H4 (cell line): ENCODE data around the gene APBB2. TPM values are rescaled to one million over a fixed set of nuclear protein-coding genes. Genes with fewer than 3 reads are reported as not detected.
"Not testable (repeated sequence)": the region's sequence is repeated elsewhere in the genome, so short reads cannot be mapped to it uniquely, and the experiment has no call there.

Source experiments
- DNase-seq: peaks from one replicate; pipeline ENCODE4 v3.0.0-alpha.2; 2015; ENCODE audit warnings: low spot score
- total RNA-seq: library from RNA; depleted of rRNA; stranded (reverse); fragments of >200 nt; shearing (Covaris generic); gene quantifications from 2 replicates; pipeline ENCODE4 v1.2.3, GENCODE V29; 2014

The APBB2 gene
- total RNA-seq, 1 experiment from 2014 or later: 25.7 TPM

GRCh38 chr4:41061482-41062185 lies 152.7 kb downstream of the APBB2 start:
- DNase-seq: no peak

- no peak for DNase-seq
Observed at GRCh38 chr4:41060352-41061334, 153.7 kb downstream of the APBB2 start.

- DNase-seq: not testable (repeated sequence)
Observed at GRCh38 chr4:41059411-41059810, 154.9 kb downstream of the APBB2 start.

- DNase-seq: no peak
Observed at GRCh38 chr4:41058426-41058825, 155.9 kb downstream of the APBB2 start.

GRCh38 chr4:41057467-41057866 lies 156.9 kb downstream of the APBB2 start:
- DNase-seq: no peak

GRCh38 chr4:41052287-41052686 lies 162.1 kb downstream of the APBB2 start:
- DNase-seq: no peak

GRCh38 chr4:41050880-41051775 lies 163.2 kb downstream of the APBB2 start:
- DNase-seq: no peak

- DNase-seq: no peak
Observed at GRCh38 chr4:41050116-41050515, 164.2 kb downstream of the APBB2 start.

- DNase-seq: not testable (repeated sequence)
Observed at GRCh38 chr4:41049176-41049575, 165.2 kb downstream of the APBB2 start.

GRCh38 chr4:41044791-41045190 lies 169.6 kb downstream of the APBB2 start:
- DNase-seq: no peak

- no peak for DNase-seq
Observed at GRCh38 chr4:41044165-41044564, 170.2 kb downstream of the APBB2 start.

- DNase-seq: no peak
Observed at GRCh38 chr4:41043465-41043864, 170.9 kb downstream of the APBB2 start.

GRCh38 chr4:41041551-41041950 lies 172.8 kb downstream of the APBB2 start:
- no peak for DNase-seq

- no peak for DNase-seq
Observed at GRCh38 chr4:41039317-41039716, 175.0 kb downstream of the APBB2 start.

- DNase-seq: no peak
Observed at GRCh38 chr4:41038304-41038703, 176.0 kb downstream of the APBB2 start.

- no peak for DNase-seq
Observed at GRCh38 chr4:41029098-41029497, 185.2 kb downstream of the APBB2 start.

GRCh38 chr4:41028392-41029076 lies 185.8 kb downstream of the APBB2 start:
- DNase-seq: peak; percentile 38

GRCh38 chr4:41026971-41027370 lies 187.4 kb downstream of the APBB2 start:
- DNase-seq: no peak

- DNase-seq: no peak
Observed at GRCh38 chr4:41025824-41026223, 188.5 kb downstream of the APBB2 start.

GRCh38 chr4:41024556-41025491 lies 189.5 kb downstream of the APBB2 start:
- DNase-seq: no peak
